OCI-LY7 (cell line): ENCODE results near the gene SRSF5.

Source experiments
- EZH2phosphoT487 ChIP-seq: fragments of 200-600 bp; sonication (generic); IDR thresholded peaks from 2 replicates; pipeline ENCODE4 v1.6.1; 2018; ENCODE audit warnings: low read depth, borderline replicate concordance, mild to moderate bottlenecking, mixed run types, antibody characterized with exemption, low read length, moderate library complexity, mixed read lengths
- TF ChIP-seq, protein P1 (sequence below): fragments of 200-600 bp; sonication (generic); conservative IDR thresholded peaks from 2 replicates; pipeline ENCODE4 v1.5.1; 2014; ENCODE audit warnings: mild to moderate bottlenecking, antibody characterized with exemption, low read length, moderate library complexity, mixed read lengths

GRCh38 chr14:69820991-69821390 is 54.0 kb downstream of the SRSF5 start:
- TF ChIP-seq, protein P1, sequence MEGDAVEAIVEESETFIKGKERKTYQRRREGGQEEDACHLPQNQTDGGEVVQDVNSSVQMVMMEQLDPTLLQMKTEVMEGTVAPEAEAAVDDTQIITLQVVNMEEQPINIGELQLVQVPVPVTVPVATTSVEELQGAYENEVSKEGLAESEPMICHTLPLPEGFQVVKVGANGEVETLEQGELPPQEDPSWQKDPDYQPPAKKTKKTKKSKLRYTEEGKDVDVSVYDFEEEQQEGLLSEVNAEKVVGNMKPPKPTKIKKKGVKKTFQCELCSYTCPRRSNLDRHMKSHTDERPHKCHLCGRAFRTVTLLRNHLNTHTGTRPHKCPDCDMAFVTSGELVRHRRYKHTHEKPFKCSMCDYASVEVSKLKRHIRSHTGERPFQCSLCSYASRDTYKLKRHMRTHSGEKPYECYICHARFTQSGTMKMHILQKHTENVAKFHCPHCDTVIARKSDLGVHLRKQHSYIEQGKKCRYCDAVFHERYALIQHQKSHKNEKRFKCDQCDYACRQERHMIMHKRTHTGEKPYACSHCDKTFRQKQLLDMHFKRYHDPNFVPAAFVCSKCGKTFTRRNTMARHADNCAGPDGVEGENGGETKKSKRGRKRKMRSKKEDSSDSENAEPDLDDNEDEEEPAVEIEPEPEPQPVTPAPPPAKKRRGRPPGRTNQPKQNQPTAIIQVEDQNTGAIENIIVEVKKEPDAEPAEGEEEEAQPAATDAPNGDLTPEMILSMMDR = no peak
- no peak for TF ChIP-seq EZH2phosphoT487
